Measurements from ENCODE around the gene SERPINA3. TPM values are rescaled to one million over a fixed set of nuclear protein-coding genes. Genes with fewer than 3 reads are reported as not detected.

The SERPINA3 gene
- total RNA-seq, 1 donor from 2014 or later, result 5.2 TPM

- no peak overlapping the region for H3K4me3 Mint-ChIP-seq (ENCODE audit: low read depth)
- no peaks in the 10 kb centered on the region for H3K36me3 Mint-ChIP-seq (ENCODE audit: insufficient read depth)
- DNase-seq (ENCODE audit: low spot score, unreplicated experiment), result no peak
- no peak for TF ChIP-seq CTCF (IDR thresholded peaks at IDR 0.05; ENCODE audit: unreplicated experiment)
- H3K9me3 Mint-ChIP-seq (ENCODE audit: low read depth), result no peaks in the 10 kb centered on the region
- H3K4me1 Mint-ChIP-seq (ENCODE audit: low read depth), result peaks cover 3% of the 10 kb centered on the region
- peaks cover 12% of the 10 kb centered on the region for H3K27me3 Mint-ChIP-seq
- no peak overlapping the region for H3K27ac Mint-ChIP-seq
These were observed 43.9 kb downstream of the SERPINA3 start for GRCh38 chr14:94656043-94656442.

- Mint-ChIP-seq H3K27me3 (peaks cover 12% of the 10 kb centered on the region), H3K36me3 (ENCODE audit: insufficient read depth) (no peaks in the 10 kb centered on the region), H3K9me3 (ENCODE audit: low read depth) (no peaks in the 10 kb centered on the region), H3K4me1 (ENCODE audit: low read depth) (peaks cover 3% of the 10 kb centered on the region), H3K4me3 (ENCODE audit: low read depth) (no peak overlapping the region), H3K27ac (no peak overlapping the region)
- no peak for TF ChIP-seq CTCF (IDR thresholded peaks at IDR 0.05; ENCODE audit: unreplicated experiment)
- DNase-seq (ENCODE audit: low spot score, unreplicated experiment), result no peak
These were observed 47.1 kb downstream of the SERPINA3 start for GRCh38 chr14:94659256-94659655.

DNA sequence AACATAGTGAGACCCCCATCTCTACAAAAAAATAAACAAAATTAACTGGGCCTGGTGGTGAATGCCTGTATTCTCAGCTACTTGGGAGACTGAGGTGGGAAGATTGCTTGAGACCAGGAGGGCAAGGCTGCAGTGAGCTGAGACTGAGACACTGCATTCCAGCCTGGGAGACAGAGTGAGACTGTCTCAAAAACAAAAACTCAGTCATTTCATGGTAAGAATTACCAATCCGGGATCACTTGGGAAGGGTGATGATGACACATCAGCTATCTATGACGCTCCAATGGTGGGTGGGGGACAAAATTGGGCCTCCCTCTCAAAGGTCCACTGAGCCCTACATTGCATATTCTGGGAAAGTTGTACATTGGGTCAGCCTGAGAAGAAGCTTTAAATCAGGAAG is 47.7 kb downstream of the SERPINA3 start:
- Mint-ChIP-seq H3K4me1 (ENCODE audit: low read depth) (peaks cover 3% of the 10 kb centered on the region), H3K27ac (no peak overlapping the region), H3K9me3 (ENCODE audit: low read depth) (no peaks in the 10 kb centered on the region), H3K4me3 (ENCODE audit: low read depth) (no peak overlapping the region), H3K36me3 (ENCODE audit: insufficient read depth) (no peaks in the 10 kb centered on the region), H3K27me3 (peaks cover 12% of the 10 kb centered on the region)
- no peak for TF ChIP-seq CTCF (IDR thresholded peaks at IDR 0.05; ENCODE audit: unreplicated experiment)
- no peak for DNase-seq (ENCODE audit: low spot score, unreplicated experiment)

DNA sequence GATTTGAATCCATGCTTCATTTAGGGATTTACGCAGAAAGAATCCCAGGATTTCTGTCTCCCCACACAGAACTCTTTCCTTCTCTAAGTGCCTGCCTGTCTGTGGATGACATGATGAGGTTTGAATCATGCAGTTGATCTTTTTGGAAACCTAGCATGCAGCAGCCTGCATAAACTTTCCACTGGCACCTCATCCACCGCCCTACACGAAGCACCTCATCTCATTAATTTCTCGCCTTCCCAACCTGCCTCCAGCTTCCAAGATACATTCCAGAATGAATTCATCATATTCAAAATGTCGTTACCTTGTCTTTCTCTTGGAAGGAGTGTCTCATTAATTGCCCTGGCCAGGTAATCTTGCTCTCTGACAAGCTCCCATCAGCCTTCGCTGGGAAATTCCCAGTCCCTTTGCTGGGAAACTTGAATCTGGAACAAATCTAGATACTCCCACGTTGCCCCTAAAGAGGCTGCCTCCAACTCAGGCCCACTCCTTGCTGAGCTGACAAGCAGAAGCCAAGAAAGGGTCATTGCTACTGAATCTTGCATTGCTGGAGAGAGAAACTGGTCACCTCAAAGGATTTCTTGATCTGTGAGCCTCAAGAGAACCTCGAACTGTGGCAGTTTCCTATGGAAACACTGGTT is 48.2 kb downstream of the SERPINA3 start:
- peaks cover 3% of the 10 kb centered on the region for H3K4me1 Mint-ChIP-seq (ENCODE audit: low read depth)
- no peak for TF ChIP-seq CTCF (IDR thresholded peaks at IDR 0.05; ENCODE audit: unreplicated experiment)
- H3K27me3 Mint-ChIP-seq, result peaks cover 12% of the 10 kb centered on the region
- H3K27ac Mint-ChIP-seq, result no peak overlapping the region
- DNase-seq (ENCODE audit: low spot score, unreplicated experiment), result no peak
- H3K9me3 Mint-ChIP-seq (ENCODE audit: low read depth), result no peaks in the 10 kb centered on the region
- no peaks in the 10 kb centered on the region for H3K36me3 Mint-ChIP-seq (ENCODE audit: insufficient read depth)
- no peak overlapping the region for H3K4me3 Mint-ChIP-seq (ENCODE audit: low read depth)

DNA sequence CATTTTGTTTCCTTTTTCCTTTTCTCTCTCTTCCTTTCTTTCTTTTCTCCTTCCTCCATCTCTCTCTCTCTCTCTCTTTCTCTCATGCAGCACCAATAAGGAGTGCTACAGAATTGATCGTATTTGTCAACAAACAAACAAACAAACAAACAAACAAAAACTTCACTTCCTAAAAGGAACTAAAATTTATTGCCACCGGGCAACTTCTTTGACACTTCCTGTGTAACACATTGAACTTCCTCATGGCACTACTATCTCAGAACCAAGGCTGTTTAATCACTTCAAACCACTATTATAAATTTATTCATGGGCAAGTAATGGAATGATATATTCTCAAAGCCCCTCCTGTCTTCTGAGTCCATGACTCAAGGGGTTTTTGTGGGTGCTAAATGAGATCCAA is 51.3 kb downstream of the SERPINA3 start:
- Mint-ChIP-seq H3K4me3 (ENCODE audit: low read depth) (no peak overlapping the region), H3K4me1 (ENCODE audit: low read depth) (peaks cover 3% of the 10 kb centered on the region), H3K36me3 (ENCODE audit: insufficient read depth) (no peaks in the 10 kb centered on the region), H3K27ac (no peak overlapping the region), H3K27me3 (peaks cover 12% of the 10 kb centered on the region), H3K9me3 (ENCODE audit: low read depth) (no peaks in the 10 kb centered on the region)
- DNase-seq (ENCODE audit: low spot score, unreplicated experiment), result no peak
- no peak for TF ChIP-seq CTCF (IDR thresholded peaks at IDR 0.05; ENCODE audit: unreplicated experiment)
